ENCODE measurements around the gene CDC40. TPM values are rescaled to one million over a fixed set of nuclear protein-coding genes. Genes with fewer than 3 reads are reported as not detected.

CDC40 gene
- total RNA-seq, 1 donor from 2014 or later, result 15.2 TPM

- Mint-ChIP-seq H3K4me3 (ENCODE audit: unreplicated experiment) (no peak overlapping the region), H3K9me3 (ENCODE audit: low read depth) (no peaks in the 10 kb centered on the region), H3K36me3 (ENCODE audit: low read depth) (no peaks in the 10 kb centered on the region), H3K27ac (ENCODE audit: unreplicated experiment) (no peak overlapping the region), H3K4me1 (ENCODE audit: low read depth) (no peaks in the 10 kb centered on the region), H3K27me3 (ENCODE audit: low read depth) (peaks cover 2% of the 10 kb centered on the region)
- no peak for TF ChIP-seq CTCF (IDR thresholded peaks at IDR 0.05)
- no peak for DNase-seq (ENCODE audit: low spot score)
Measured at GRCh38 chr6:110250838-110251237, 70.6 kb downstream of the CDC40 start.

GRCh38 chr6:110255211-110255750 is 75.1 kb downstream of the CDC40 start:
- TF ChIP-seq CTCF (IDR thresholded peaks at IDR 0.05), result no peak
- Mint-ChIP-seq H3K4me3 (ENCODE audit: unreplicated experiment) (no peak overlapping the region), H3K36me3 (ENCODE audit: low read depth) (no peaks in the 10 kb centered on the region), H3K9me3 (ENCODE audit: low read depth) (peaks cover 5% of the 10 kb centered on the region), H3K27ac (ENCODE audit: unreplicated experiment) (no peak overlapping the region), H3K4me1 (ENCODE audit: low read depth) (no peaks in the 10 kb centered on the region), H3K27me3 (ENCODE audit: low read depth) (no peaks in the 10 kb centered on the region)
- DNase-seq (ENCODE audit: low spot score), result no peak

GRCh38 chr6:110256366-110256765 is 76.1 kb downstream of the CDC40 start:
- no peak for DNase-seq (ENCODE audit: low spot score)
- Mint-ChIP-seq H3K27ac (ENCODE audit: unreplicated experiment) (no peak overlapping the region), H3K4me1 (ENCODE audit: low read depth) (no peaks in the 10 kb centered on the region), H3K4me3 (ENCODE audit: unreplicated experiment) (no peak overlapping the region), H3K27me3 (ENCODE audit: low read depth) (peaks cover under 1% of the 10 kb centered on the region), H3K9me3 (ENCODE audit: low read depth) (peaks cover 8% of the 10 kb centered on the region), H3K36me3 (ENCODE audit: low read depth) (no peaks in the 10 kb centered on the region)
- TF ChIP-seq CTCF (IDR thresholded peaks at IDR 0.05), result no peak

GRCh38 chr6:110265273-110265672 is 85.0 kb downstream of the CDC40 start:
- no peak for TF ChIP-seq CTCF (IDR thresholded peaks at IDR 0.05)
- no peaks in the 10 kb centered on the region for H3K4me1 Mint-ChIP-seq (ENCODE audit: low read depth)
- no peak overlapping the region for H3K4me3 Mint-ChIP-seq (ENCODE audit: unreplicated experiment)
- no peaks in the 10 kb centered on the region for H3K36me3 Mint-ChIP-seq (ENCODE audit: low read depth)
- H3K27me3 Mint-ChIP-seq (ENCODE audit: low read depth), result peaks cover 18% of the 10 kb centered on the region
- DNase-seq (ENCODE audit: low spot score), result no peak
- peaks cover 13% of the 10 kb centered on the region for H3K9me3 Mint-ChIP-seq (ENCODE audit: low read depth)
- no peak overlapping the region for H3K27ac Mint-ChIP-seq (ENCODE audit: unreplicated experiment)

GRCh38 chr6:110266996-110267395 is 86.8 kb downstream of the CDC40 start:
- H3K9me3 Mint-ChIP-seq (ENCODE audit: low read depth), result peaks cover 9% of the 10 kb centered on the region
- DNase-seq (ENCODE audit: low spot score), result no peak
- H3K27me3 Mint-ChIP-seq (ENCODE audit: low read depth), result peaks cover 16% of the 10 kb centered on the region
- H3K4me3 Mint-ChIP-seq (ENCODE audit: unreplicated experiment), result no peak overlapping the region
- H3K36me3 Mint-ChIP-seq (ENCODE audit: low read depth), result no peaks in the 10 kb centered on the region
- no peak for TF ChIP-seq CTCF (IDR thresholded peaks at IDR 0.05)
- no peak overlapping the region for H3K27ac Mint-ChIP-seq (ENCODE audit: unreplicated experiment)
- H3K4me1 Mint-ChIP-seq (ENCODE audit: low read depth), result no peaks in the 10 kb centered on the region
